ENCODE measurements around the gene DENND5A.
A peak's percentile ranks its signal among the peaks of the same experiment; 100 is the strongest.
"Not testable (repeated sequence)": the region's sequence is repeated elsewhere in the genome, so short reads cannot be mapped to it uniquely, and the experiment has no call there.

Gene DENND5A

DNA sequence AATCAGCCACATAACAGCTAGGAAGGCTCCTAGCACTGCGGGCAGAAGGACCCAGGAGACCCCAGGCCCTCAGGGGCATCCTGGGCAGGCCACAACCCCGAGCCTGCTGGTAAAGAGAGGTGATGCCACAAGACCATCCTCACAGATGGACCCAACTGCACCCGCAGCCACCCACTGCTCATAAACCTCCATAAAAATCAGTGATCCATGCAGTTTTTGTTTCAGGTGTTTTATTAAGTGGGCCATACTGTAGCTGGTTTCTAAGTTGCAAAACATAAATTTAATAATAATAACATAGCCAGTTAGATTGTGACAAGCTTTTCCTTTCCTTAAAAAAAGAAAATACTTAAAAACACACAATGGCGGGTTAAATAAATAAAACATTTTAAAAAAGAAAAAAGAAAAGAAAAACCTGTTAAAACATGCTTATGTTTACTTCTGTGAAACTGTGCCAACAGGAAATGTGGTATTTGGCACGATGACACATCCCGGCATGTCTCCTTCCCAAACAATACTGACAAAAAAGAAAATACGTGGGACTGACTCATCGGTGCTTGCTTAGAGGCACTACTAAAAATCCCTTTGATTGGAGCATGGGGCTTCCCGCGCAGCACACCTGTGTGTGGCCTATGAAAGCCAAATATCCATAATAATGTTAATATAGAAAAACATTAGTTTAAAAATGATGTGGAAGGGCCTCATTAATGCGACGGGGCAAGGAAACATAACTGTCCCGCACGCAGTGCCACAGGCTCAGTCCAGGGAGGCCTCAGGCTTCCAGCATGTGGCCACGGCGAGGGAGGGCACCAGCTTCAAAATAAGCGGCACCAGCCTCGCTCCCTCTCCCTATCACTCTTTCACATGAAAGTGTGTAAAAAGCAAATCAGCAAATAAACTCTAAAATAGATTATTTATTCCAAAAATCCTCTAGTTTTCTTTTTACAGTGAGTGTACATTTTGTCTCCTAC lies 126.3 kb downstream of the DENND5A start:
- peak; percentile 72 for DNase-seq (ENCODE audit: low read depth)

DNA sequence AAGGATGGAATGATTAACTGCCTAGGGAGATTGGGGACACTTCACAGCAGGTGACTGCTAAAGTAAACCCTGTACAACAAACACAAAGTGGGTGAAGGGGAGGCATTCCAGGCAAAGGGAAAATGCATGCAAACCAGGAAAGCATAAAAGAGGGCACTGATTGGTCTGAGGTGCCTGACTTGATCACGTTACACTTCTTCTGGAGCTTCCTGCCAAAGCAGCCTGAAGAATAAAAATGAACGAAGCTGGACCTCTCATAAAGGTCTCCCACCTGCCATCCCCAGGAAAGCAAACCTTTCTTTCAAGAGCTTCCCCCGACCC lies 127.1 kb downstream of the DENND5A start:
- no peak for DNase-seq (ENCODE audit: low read depth)

- DNase-seq (ENCODE audit: low read depth): peak; percentile 29
Measured at GRCh38 chr11:9137293-9138132, 127.6 kb downstream of the DENND5A start.

DNA sequence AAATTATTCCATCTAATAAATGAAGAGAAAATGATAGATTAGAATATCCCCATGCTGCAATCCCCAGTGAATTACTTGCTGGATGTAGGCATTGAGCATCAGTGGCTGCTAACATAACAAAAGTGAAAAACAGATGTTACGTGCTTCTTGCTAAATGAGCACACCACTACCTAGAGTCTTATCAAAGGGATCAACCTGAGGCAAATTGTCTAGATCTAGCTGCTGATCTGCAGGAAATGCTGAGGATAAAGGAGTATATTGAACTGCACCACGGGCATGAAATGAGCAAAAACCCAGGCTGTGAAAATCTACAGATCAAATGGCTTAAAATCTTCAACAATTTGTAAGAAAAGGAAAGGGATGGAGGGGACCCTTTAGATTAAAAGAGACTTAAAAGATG lies 128.4 kb downstream of the DENND5A start:
- DNase-seq (ENCODE audit: low read depth): no peak

DNA sequence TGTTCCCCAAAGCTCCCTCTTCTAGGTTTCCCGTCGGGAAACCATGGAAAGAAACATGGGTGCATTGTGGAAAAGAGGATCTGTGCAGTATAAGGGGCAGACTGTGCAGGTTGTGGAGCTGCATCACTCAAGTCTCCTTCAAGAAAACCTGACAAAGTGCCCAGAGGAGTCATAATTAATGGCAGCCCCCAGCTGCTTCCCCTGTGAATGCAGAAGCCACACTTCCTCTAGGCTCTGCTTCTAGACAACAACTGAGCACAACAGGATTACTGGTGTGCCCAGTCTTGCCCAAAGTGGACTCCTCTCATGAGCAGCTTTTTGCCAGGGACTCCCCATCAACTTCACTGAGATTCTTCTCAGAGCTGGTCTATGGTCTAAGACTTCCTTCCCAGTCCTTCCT lies 131.2 kb downstream of the DENND5A start:
- no peak for DNase-seq (ENCODE audit: low read depth)

DNA sequence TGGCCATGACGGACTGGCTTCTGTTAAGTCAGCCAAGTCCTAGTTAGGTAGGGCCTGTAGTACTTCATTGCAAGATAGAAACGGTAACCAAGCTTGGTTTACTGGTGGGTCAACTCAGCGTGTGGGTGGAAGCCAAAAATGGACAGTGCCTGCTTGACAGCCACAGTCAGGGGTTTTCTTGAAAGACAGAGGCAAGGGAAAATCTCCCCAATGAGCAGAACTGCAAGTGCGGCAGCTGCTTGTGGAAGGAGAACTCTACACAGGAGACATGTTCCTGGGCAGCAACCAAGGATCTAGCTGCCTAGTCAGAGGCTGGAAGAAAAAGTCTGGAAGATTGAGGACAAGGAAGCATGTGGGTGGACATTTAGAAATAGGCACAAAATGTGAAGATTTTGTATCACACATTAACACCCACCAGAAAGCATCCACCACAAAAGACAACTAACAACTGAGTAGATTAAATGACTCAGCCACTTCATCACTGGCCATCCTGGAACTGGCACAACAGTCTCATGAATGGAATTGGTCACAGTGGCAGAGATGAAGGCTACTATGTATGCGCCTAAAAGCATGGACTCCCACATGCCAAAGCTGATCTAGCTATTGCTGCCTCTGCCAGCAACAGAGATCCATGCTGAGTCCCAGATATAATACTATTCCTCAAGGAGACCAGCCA lies 132.8 kb downstream of the DENND5A start:
- no peak for DNase-seq (ENCODE audit: low read depth)

- no peak for DNase-seq (ENCODE audit: low read depth)
Measured at GRCh38 chr11:9130297-9130696, 134.9 kb downstream of the DENND5A start.

DNA sequence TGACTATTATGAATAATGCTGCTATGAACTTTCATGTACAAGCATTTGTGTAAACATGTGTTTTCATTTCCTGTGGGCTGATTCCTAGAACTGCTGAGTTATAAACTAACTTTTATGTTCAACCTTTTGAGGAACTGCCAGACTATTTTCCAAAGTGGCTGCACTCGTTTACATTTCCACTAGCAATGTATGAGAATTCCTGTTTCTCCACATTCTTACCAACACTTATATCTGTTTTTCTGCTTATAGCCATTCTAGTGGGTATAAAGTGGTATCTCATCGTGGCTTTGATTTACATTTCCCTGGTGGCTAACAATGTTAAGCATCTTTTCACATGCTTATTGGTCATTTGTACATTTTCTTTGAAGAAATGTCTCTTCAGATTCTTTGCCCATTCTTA lies 138.5 kb downstream of the DENND5A start:
- no peak for DNase-seq (ENCODE audit: low read depth)

- DNase-seq (ENCODE audit: low read depth): no peak
Measured at GRCh38 chr11:9125185-9125886, 139.8 kb downstream of the DENND5A start.

GRCh38 chr11:9123595-9124304 lies 141.4 kb downstream of the DENND5A start:
- DNase-seq (ENCODE audit: low read depth): no peak

GRCh38 chr11:9121469-9121796 lies 143.7 kb downstream of the DENND5A start:
- DNase-seq (ENCODE audit: low read depth): no peak

DNA sequence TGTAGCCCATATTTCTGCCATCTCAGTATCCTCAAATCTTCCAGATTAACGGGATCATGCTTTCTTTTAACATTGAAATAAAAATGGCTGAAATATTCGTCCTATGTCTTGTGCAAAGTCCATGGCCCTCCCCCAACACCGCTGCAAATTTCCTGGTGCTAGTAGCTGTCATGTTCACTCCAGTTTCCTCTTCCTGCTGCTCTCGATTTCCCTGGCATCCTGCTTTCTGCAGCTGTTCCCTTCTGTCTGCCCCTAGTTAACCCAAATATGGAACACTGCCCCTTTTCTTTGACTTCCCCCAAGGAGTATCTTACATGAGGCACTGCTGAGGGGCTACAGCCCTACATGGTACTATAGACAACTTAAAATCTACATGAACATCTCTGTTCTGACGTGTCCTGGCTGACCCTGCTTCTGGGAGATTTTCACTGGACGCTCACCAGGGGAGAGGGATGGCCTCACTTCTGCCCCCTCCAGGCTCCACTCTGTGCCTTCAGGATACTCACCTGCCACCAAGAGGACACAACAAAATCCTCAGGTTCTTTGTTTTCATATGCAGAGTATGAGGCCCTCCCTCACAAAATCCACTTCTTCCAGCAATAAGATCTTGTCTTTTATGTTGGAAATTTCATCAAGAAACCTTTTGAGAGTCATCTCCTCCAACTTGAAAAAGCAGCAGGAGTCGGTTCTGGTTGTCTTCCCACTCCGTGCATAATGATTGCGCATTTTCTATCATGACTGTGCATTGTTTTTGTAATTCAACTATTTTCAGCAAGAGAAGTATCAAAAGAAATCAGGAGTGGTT lies 144.3 kb downstream of the DENND5A start:
- DNase-seq (ENCODE audit: low read depth): no peak

DNA sequence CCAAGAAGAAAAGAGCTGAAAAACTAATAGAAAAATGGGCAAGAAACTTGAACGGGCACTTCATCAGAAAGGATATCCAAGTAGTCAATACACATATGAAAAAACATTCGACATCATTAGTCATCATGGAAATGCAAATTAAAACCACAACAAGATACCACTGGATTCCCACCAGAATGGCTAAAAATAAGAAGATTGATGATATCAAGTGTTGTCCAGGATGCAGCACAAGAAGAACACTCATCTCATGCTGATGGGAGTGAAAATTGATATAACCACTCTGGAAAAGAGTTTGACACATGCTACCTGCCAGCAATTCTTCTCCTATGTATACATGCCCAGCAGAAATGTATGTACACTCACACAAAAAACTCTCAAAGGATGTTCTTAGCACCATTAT lies 146.9 kb downstream of the DENND5A start:
- no peak for DNase-seq (ENCODE audit: low read depth)

GRCh38 chr11:9112075-9112474 lies 153.1 kb downstream of the DENND5A start:
- no peak for DNase-seq (ENCODE audit: low read depth)

DNA sequence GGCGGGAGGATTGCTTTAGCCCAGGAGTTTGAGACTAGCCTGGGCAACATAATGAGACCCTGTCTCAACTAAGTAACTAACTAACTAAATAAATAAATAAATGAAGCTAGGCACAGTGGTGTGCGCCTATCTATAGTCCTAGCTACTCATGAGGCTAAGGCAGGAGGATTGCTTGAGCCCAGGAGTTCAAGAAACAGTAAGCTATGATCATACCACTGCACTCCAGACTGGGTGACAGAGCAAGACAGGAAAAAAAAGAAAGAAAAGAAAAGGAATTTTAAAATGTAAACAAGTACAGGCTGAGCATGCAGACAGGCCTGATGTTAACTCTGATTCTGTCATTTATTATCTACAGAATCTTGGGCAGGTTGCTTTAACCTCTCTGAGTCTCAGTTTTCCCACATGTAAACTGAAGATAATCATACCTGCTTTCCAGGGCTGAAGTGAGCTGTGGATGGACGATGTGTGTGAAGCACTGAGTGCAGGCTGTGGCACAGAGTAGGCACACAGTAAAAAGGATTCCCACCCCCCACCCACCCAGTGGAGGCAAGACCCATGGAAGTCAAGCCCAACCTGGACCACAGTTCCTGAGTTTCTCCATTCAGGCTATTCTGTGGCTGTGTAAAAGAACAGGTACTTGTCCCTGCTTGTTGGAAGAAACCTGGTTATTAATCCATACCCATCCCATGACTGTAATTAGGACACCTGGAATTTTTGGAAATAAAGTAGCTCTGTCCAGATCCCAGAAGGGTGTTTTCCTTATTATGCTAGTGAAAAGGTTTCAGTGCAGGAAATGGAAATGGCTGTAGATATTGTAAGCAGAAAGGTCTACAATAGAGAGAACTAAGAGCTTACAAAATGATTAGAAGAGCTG lies 155.1 kb downstream of the DENND5A start:
- no peak for DNase-seq (ENCODE audit: low read depth)

- DNase-seq (ENCODE audit: low read depth): no peak
Measured at GRCh38 chr11:9104580-9104979, 160.6 kb downstream of the DENND5A start.

DNA sequence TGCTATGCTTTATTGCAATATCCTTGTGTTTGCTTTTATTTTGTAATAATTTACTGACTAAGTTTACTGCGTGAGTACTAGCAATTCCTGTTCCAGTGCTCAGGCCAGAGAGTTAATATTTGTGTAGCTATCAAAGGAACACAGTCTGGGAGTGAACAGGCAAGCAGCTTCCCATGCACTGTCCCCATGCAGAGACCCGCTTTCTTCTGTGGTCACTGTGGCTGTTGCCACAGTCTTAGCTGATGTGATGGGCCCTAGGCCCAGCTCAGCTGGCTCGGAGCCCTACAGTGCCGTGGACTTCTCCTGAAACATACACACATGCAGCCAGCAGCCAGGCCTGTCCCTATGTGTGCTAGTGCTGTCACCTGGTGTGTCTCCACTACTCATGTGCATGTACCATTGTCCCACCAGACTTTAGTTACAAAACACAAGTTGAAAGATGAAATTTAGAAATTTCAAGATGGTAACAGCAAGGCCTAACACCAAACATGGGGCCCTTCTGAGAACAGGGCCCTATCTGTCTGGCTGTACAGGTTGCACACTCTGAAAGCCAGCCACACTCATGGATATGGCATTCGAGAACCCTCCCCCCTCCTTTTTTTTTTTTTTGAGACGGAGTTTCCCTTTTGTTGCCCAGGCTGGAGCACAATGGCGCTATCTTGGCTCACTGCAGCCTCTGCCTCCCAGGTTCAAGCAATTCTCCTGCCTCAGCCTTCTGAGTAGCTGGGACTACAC lies 161.4 kb downstream of the DENND5A start:
- DNase-seq (ENCODE audit: low read depth): no peak

GRCh38 chr11:9099617-9100016 lies 165.5 kb downstream of the DENND5A start:
- DNase-seq (ENCODE audit: low read depth): no peak

DNA sequence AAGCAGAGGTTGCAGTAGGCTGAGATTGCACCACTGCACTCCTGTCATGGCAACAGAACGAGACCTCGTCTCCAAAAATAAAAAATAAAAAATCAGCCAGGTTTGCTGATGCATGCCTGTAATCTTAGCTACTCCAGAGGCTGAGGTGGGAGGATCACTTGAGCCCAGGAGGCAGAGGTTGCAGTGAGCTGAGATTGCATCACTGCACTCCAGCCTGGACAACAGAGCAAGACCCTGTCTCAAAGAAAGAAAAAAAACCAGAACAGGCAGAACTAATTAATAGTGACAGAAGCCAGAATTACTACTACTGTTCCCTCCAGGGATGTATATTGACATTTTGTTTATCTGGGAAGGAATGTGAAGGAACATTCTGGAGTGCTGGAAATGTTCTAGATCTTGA lies 166.7 kb downstream of the DENND5A start:
- DNase-seq (ENCODE audit: low read depth): not testable (repeated sequence)
